K562 (cell line): ENCODE results near the gene MAPK8IP1. TPM values are rescaled to one million over a fixed set of nuclear protein-coding genes. Genes with fewer than 3 reads are reported as not detected.

ENCODE experiments used
- ATAC-seq: fragments of 200-7000 bp; cut with Tn5 transposase; 3 replicates; pipeline ENCODE4 v1.9.1; 2020; ENCODE audit warnings: moderate library complexity
- BruUV-seq: library from RNA; stranded (reverse); fragments of 400-500 nt; replicated peaks from 2 replicates; lab custom pipeline; 2021; lab: Mats Ljungman, UMichigan
- CTCF ChIA-PET: fragments of 300-600 bp; formaldehyde crosslinking; extraction: SDS; loops from one replicate; lab custom pipeline; 2021; ENCODE audit warnings: low intra/inter-chr PET ratio; lab: Yijun Ruan, JAX
- POLR2A ChIA-PET: fragments of 300-600, 350-650 bp; sonication (Branson Sonifier 250); formaldehyde crosslinking; extraction: SDS; loops from one replicate; lab custom pipeline; 2021; ENCODE audit warnings: antibody characterized with exemption, inconsistent platforms; lab: Yijun Ruan, JAX
- DNase-seq, 4 experiments: peaks; one replicate each; pipeline versions ENCODE4 v3.0.0 to v3.0.0-alpha.2; 2011 to 2018; ENCODE audit warnings: low spot score in 3 of 4, mixed read lengths in 3 of 4; ENCODE audit errors: extremely low read depth in 1 of 4
- FAIRE-seq: peaks from 2 replicates; lab custom pipeline; 2011; peaks lifted over from hg19 to GRCh38; lab: Jason Lieb, UNC
- H2AFZ ChIP-seq: 2 replicates; pipeline ENCODE4 v1.6.0; 2011; ENCODE audit warnings: low read depth, low read length, control low read depth, inconsistent platforms
- H3K27ac ChIP-seq: fragments of 200-600 bp; 3 replicates; pipeline ENCODE4 v1.8.0; 2011; ENCODE audit warnings: low read depth, mild to moderate bottlenecking, control low read depth, inconsistent platforms, low read length, moderate library complexity, mixed read lengths; ENCODE audit errors: extremely low read depth
- H3K27me3 ChIP-seq, 2 experiments: fragments of 300-600 bp in 1 of 2; 2 replicates in 1 of 2; 3 replicates in 1 of 2; pipeline versions ENCODE4 v1.6.0 to v1.8.0; 2011; ENCODE audit warnings: inconsistent platforms in 2 of 2, low read length in 2 of 2, mild to moderate bottlenecking in 1 of 2, mixed read lengths in 1 of 2, moderate library complexity in 1 of 2; ENCODE audit not compliant: control insufficient read depth in 2 of 2, insufficient read depth in 2 of 2
- H3K36me3 ChIP-seq: fragments of 300-600 bp; 3 replicates; pipeline ENCODE4 v1.8.0; 2011; ENCODE audit warnings: mild to moderate bottlenecking, low read length, inconsistent platforms; ENCODE audit not compliant: control insufficient read depth, insufficient read depth
- H3K4me1 ChIP-seq, 2 experiments: fragments of 200-600 bp in 1 of 2; replicated peaks in 1 of 2; 2 replicates in 1 of 2; 3 replicates in 1 of 2; pipeline versions ENCODE4 v1.5.1 to v1.8.0; 2011; ENCODE audit warnings: inconsistent platforms in 2 of 2, low read length in 2 of 2, mild to moderate bottlenecking in 1 of 2, mixed read lengths in 1 of 2, moderate library complexity in 1 of 2; ENCODE audit not compliant: control insufficient read depth in 2 of 2, insufficient read depth in 2 of 2
- H3K4me2 ChIP-seq: 2 replicates; pipeline ENCODE4 v1.6.1; 2011; ENCODE audit warnings: low read length, control low read depth, inconsistent platforms, mixed read lengths; ENCODE audit not compliant: insufficient read depth
- H3K4me3 ChIP-seq: fragments of 200-600 bp; sonication (generic), shearing (Covaris generic); 2 replicates; pipeline ENCODE4 v1.5.1; 2016; ENCODE audit warnings: control low read depth, inconsistent platforms
- H3K79me2 ChIP-seq: fragments of 200-600 bp; 3 replicates; pipeline ENCODE4 v1.8.0; 2011; ENCODE audit warnings: low read length, inconsistent platforms; ENCODE audit not compliant: control insufficient read depth, insufficient read depth
- H3K9ac ChIP-seq, 2 experiments: 2 replicates each; pipeline versions ENCODE4 v1.6.0 to v1.6.1; 2011; ENCODE audit warnings: low read depth in 2 of 2, low read length in 2 of 2, control low read depth in 1 of 2, inconsistent platforms in 1 of 2, mild to moderate bottlenecking in 1 of 2, mixed read lengths in 1 of 2; ENCODE audit not compliant: insufficient read depth in 1 of 2
- H3K9me1 ChIP-seq: one replicate; pipeline ENCODE4 v1.6.0; 2011; ENCODE audit warnings: inconsistent platforms, mild to moderate bottlenecking, low read length, moderate library complexity; ENCODE audit not compliant: control insufficient read depth, insufficient read depth
- H3K9me3 ChIP-seq: replicated peaks from 2 replicates; pipeline ENCODE4 v1.5.1; 2011; ENCODE audit warnings: low read depth, low read length, inconsistent platforms; ENCODE audit not compliant: control insufficient read depth, insufficient read depth
- H4K20me1 ChIP-seq: replicated peaks from 2 replicates; pipeline ENCODE4 v1.6.1; 2011; ENCODE audit warnings: low read length, inconsistent platforms, mixed read lengths; ENCODE audit not compliant: control insufficient read depth, insufficient read depth
- DIDO1 ChIP-seq: fragments of 450-650 bp; IDR thresholded peaks from 2 replicates; pipeline ENCODE4 v1.6.1; 2016; ENCODE audit warnings: low read depth, missing biosample characterization, missing genetic modification characterization
- FOXP4 ChIP-seq: sonication (generic); formaldehyde crosslinking; IDR thresholded peaks from 2 replicates; pipeline ENCODE4 v1.8.0; 2022; ENCODE audit warnings: mild to moderate bottlenecking, missing genetic modification reagents, borderline replicate concordance
- FUS ChIP-seq: fragments of 200-400 bp; formaldehyde crosslinking; optimal IDR thresholded peaks from 2 replicates; pipeline ENCODE3; 2017; ENCODE audit warnings: low read depth, low read length
- IRF2 ChIP-seq: sonication (generic); formaldehyde crosslinking; IDR thresholded peaks from 2 replicates; pipeline ENCODE4 v1.8.1; 2022; ENCODE audit warnings: mild to moderate bottlenecking, missing genetic modification reagents
- MCM7 ChIP-seq, 2 experiments: fragments of 450-650 bp; IDR thresholded peaks; 2 replicates each; pipeline ENCODE4 v1.6.1; 2016 to 2018
- MTA1 ChIP-seq: fragments of 450-650 bp; IDR thresholded peaks from 2 replicates; pipeline ENCODE4 v1.6.1; 2017; ENCODE audit warnings: borderline replicate concordance
- RBM25 ChIP-seq: fragments of 200-400 bp; formaldehyde crosslinking; IDR thresholded peaks from 2 replicates; pipeline ENCODE4 v1.6.1; 2018; ENCODE audit warnings: low read length, low read depth, moderate library complexity; ENCODE audit not compliant: severe bottlenecking
- XRCC4 ChIP-seq: IDR thresholded peaks from one replicate; pipeline ENCODE4 v1.6.1; 2011; ENCODE audit not compliant: insufficient read depth, insufficient read length; ENCODE audit errors: extremely low read depth
- ZNF175 ChIP-seq: fragments of 200-800 bp; sonication (Bioruptor generic); IDR thresholded peaks from 2 replicates; pipeline ENCODE4 v1.6.1; 2016; ENCODE audit warnings: low read depth, mild to moderate bottlenecking, missing genetic modification characterization, missing compliant biosample characterization
- ZNF24 ChIP-seq: fragments of 450-650 bp; IDR thresholded peaks from 2 replicates; pipeline ENCODE4 v1.6.1; 2016
- ZNF655 ChIP-seq: fragments of 250-450 bp; sonication (Bioruptor Pico); IDR thresholded peaks from 2 replicates; pipeline ENCODE4 v1.5.0; 2021
- WGBS: fragments of 100-300 bp; shearing (Covaris generic); methylation state at CpG from one replicate; pipeline ENCODE4 v1.1.6; 2016; ENCODE audit warnings: low coverage, mixed read lengths; ENCODE audit not compliant: insufficient coverage; ENCODE audit errors: missing lambda C conversion rate; 5-methylcytosine and 5-hydroxymethylcytosine counted together
- in situ Hi-C: fragments of 300-500 bp; cut with MboI; formaldehyde crosslinking; loops from 4 replicates; pipeline ENCODE4 v1.15.0; 2018; ENCODE audit warnings: inconsistent platforms, mixed read lengths
- intact Hi-C: fragments of 100-400 bp; cut with micrococcal nuclease; formaldehyde crosslinking; loops from 2 replicates; pipeline ENCODE4 v1.14.2; 2022
- polyA plus RNA-seq, 8 experiments: library from polyadenylated mRNA; depleted of rRNA in 4 of 8; stranded (reverse) in 5 of 8; unstranded in 3 of 8; fragments of >200 nt; fragmentation: Nextera tagmentation in 2 of 8; fragmentation: Illumina TruSeq in 1 of 8; extraction: Ambion mirVana in 2 of 8; extraction: Trizol in 1 of 8; gene quantifications; 2 replicates each; pipeline versions ENCODE4 v1.2.1 to v1.2.3, GENCODE V29; 2011 to 2014; ENCODE audit warnings: inconsistent platforms in 1 of 8, missing spikeins in 1 of 8
- total RNA-seq, 7 experiments: library from RNA; depleted of rRNA in 6 of 7; stranded (reverse); fragments of >200 nt in 6 of 7; fragmentation: Illumina TruSeq in 2 of 7; extraction: Trizol in 2 of 7; gene quantifications; 2 replicates each; pipeline versions ENCODE4 v1.2.1 to v1.2.3, GENCODE V29; 2011 to 2021; ENCODE audit warnings: low replicate concordance in 1 of 7
- TF ChIP-seq, protein P1 (sequence below): fragments of 250-450 bp; sonication (Bioruptor Pico); IDR thresholded peaks from 2 replicates; pipeline ENCODE4 v1.4.0; 2020; ENCODE audit warnings: mild to moderate bottlenecking, moderate library complexity
- TF ChIP-seq, protein P2 (sequence below): fragments of 150-350 bp; IDR thresholded peaks from 2 replicates; pipeline ENCODE4 v1.6.1; 2014; ENCODE audit warnings: low read depth, mild to moderate bottlenecking, low read length, borderline replicate concordance

The MAPK8IP1 gene
- total and polyA plus RNA-seq, 9 of the 15 experiments (the other 6 are each of a cell fraction or from before 2014, with no cell fraction given): 0.13 to 6.9 (median 2.5) TPM

DNA sequence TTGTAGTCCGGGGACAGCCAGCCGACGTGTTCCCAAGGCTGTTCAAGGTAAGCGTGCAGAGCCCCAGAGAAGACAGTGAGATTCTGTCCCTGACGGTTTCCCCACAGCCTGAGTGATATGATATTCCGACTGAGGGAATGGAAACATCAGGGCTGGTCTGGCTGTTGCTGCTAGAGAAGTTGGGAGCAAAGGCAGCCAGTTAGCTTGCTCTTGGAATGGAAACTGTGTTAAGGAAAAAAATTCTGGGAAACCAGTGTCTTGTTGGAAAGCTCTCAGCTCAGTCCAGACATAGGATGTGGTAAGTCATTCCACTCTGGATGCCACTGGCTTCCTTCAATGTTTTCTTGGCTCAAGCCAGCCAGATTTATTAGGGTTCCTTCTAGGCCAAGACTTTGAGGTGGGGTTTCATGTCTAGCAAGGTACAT lies 29.4 kb upstream of the MAPK8IP1 start (continued):
- TF ChIP-seq RBM25 (no peak), MTA1 (no peak), FUS (no peak), MCM7 (IDR thresholded peaks at IDR 0.05) (no peak)
- TF ChIP-seq, protein P1, sequence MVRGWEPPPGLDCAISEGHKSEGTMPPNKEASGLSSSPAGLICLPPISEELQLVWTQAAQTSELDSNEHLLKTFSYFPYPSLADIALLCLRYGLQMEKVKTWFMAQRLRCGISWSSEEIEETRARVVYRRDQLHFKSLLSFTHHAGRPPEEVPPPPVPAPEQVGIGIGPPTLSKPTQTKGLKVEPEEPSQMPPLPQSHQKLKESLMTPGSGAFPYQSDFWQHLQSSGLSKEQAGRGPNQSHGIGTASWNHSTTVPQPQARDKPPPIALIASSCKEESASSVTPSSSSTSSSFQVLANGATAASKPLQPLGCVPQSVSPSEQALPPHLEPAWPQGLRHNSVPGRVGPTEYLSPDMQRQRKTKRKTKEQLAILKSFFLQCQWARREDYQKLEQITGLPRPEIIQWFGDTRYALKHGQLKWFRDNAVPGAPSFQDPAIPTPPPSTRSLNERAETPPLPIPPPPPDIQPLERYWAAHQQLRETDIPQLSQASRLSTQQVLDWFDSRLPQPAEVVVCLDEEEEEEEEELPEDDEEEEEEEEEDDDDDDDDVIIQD (CRISPR knock-in tag): no peak

- POLR2A ChIA-PET: interaction anchor here (0.8 to 1.5 kb wide), 4 partner anchors 11 to 146 kb away, joined by 3 to 5 read pairs (median 4); partner anchors contain the start of gene CRY2
- DNase-seq (no peak), FAIRE-seq (no peak), ATAC-seq (no peak)
- WGBS: 92% methylated on average over 2 of the region's 2 CpGs
- CTCF ChIA-PET: no interaction called here
- Histone ChIP-seq H3K79me2 (peaks cover 18% of the 10 kb centered on the region), H3K4me3 (no peak overlapping the region), H2AFZ (no peak overlapping the region), H3K36me3 (peaks cover 76% of the 10 kb centered on the region), H3K9me1 (no peaks in the 10 kb centered on the region), H4K20me1 (no peaks in the 10 kb centered on the region), H3K9ac (no peak overlapping the region), H3K9me3 (no peaks in the 10 kb centered on the region), H3K4me1 (peaks cover 0 to 4% of the 10 kb centered on the region in 2 experiments; a peak in 1 of 5 replicates), H3K4me2 (no peak overlapping the region), H3K27me3 (no peaks in the 10 kb centered on the region), H3K27ac (no peak overlapping the region)
- BruUV-seq: no TSS peak
- in situ Hi-C loops: no loop called here
- TF ChIP-seq XRCC4 (no peak), FOXP4 (CRISPR knock-in tag) (no peak), ZNF24 (no peak), IRF2 (CRISPR knock-in tag) (no peak), ZNF175 (CRISPR knock-in tag) (no peak), DIDO1 (tag) (no peak), ZNF655 (CRISPR knock-in tag) (no peak)
- TF ChIP-seq, protein P2, sequence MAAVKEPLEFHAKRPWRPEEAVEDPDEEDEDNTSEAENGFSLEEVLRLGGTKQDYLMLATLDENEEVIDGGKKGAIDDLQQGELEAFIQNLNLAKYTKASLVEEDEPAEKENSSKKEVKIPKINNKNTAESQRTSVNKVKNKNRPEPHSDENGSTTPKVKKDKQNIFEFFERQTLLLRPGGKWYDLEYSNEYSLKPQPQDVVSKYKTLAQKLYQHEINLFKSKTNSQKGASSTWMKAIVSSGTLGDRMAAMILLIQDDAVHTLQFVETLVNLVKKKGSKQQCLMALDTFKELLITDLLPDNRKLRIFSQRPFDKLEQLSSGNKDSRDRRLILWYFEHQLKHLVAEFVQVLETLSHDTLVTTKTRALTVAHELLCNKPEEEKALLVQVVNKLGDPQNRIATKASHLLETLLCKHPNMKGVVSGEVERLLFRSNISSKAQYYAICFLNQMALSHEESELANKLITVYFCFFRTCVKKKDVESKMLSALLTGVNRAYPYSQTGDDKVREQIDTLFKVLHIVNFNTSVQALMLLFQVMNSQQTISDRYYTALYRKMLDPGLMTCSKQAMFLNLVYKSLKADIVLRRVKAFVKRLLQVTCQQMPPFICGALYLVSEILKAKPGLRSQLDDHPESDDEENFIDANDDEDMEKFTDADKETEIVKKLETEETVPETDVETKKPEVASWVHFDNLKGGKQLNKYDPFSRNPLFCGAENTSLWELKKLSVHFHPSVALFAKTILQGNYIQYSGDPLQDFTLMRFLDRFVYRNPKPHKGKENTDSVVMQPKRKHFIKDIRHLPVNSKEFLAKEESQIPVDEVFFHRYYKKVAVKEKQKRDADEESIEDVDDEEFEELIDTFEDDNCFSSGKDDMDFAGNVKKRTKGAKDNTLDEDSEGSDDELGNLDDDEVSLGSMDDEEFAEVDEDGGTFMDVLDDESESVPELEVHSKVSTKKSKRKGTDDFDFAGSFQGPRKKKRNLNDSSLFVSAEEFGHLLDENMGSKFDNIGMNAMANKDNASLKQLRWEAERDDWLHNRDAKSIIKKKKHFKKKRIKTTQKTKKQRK: no peak
- intact Hi-C loops: no loop called here
These were observed 27.4 kb upstream of the MAPK8IP1 start for GRCh38 chr11:45857961-45858474.
